ENCODE results near the gene EIF1B. TPM values are rescaled to one million over a fixed set of nuclear protein-coding genes. Genes with fewer than 3 reads are reported as not detected.
A peak's percentile ranks its signal among the peaks of the same experiment; 100 is the strongest.

Gene EIF1B
- total and polyA plus RNA-seq, 2 of the 13 experiments (the other 11 are each of a cell fraction or from before 2014, with no cell fraction given) = 12.7 to 29.1 TPM

GRCh38 chr3:40309925-40310695 is 603 bp downstream of the EIF1B start (continued):
- TF ChIP-seq ZNF639 (CRISPR knock-in tag; conservative IDR thresholded peaks at IDR 0.05) (no peak), REPIN1 (CRISPR knock-in tag; IDR thresholded peaks at IDR 0.05; ENCODE audit: borderline replicate concordance, low read depth) (no peak), NCOA5 (CRISPR knock-in tag; IDR thresholded peaks at IDR 0.05) (no peak), ZNF782 (CRISPR knock-in tag; IDR thresholded peaks at IDR 0.05; ENCODE audit: borderline replicate concordance) (peak; percentile 55; the same call in 1 of the 2 replicates), HCFC1 (IDR thresholded peaks at IDR 0.05; ENCODE audit: low read depth, low read length) (no peak), ZNF772 (CRISPR knock-in tag; IDR thresholded peaks at IDR 0.05) (no peak), YEATS2 (CRISPR knock-in tag; IDR thresholded peaks at IDR 0.05; ENCODE audit: borderline replicate concordance) (no peak), ZNF138 (CRISPR knock-in tag; IDR thresholded peaks at IDR 0.05; ENCODE audit: low read depth) (no peak), CHCHD3 (CRISPR knock-in tag; IDR thresholded peaks at IDR 0.05) (no peak), MED13 (CRISPR knock-in tag; IDR thresholded peaks at IDR 0.05) (no peak), ZNF724P (CRISPR knock-in tag; IDR thresholded peaks at IDR 0.05; ENCODE audit: borderline replicate concordance) (no peak), ZNF20 (CRISPR knock-in tag; IDR thresholded peaks at IDR 0.05) (no peak), RORA (CRISPR knock-in tag; IDR thresholded peaks at IDR 0.05) (no peak), TP53 (CRISPR knock-in tag; conservative IDR thresholded peaks at IDR 0.05) (no peak), BORCS8-MEF2B (CRISPR knock-in tag; IDR thresholded peaks at IDR 0.05) (no peak), FOXC1 (CRISPR knock-in tag; IDR thresholded peaks at IDR 0.05; ENCODE audit: borderline replicate concordance) (no peak; the same call in 1 of the 2 replicates), KLF13 (CRISPR knock-in tag; IDR thresholded peaks at IDR 0.05) (no peak), RCOR2 (CRISPR knock-in tag; IDR thresholded peaks at IDR 0.05) (no peak), HDAC6 (IDR thresholded peaks at IDR 0.05; ENCODE audit: low read depth, low read length) (no peak), SOX6 (IDR thresholded peaks at IDR 0.05) (no peak), SOX6 (CRISPR knock-in tag; IDR thresholded peaks at IDR 0.05) (peak; percentile 9; the same call in 1 of the 2 replicates)
- TF ChIP-seq, protein P1, sequence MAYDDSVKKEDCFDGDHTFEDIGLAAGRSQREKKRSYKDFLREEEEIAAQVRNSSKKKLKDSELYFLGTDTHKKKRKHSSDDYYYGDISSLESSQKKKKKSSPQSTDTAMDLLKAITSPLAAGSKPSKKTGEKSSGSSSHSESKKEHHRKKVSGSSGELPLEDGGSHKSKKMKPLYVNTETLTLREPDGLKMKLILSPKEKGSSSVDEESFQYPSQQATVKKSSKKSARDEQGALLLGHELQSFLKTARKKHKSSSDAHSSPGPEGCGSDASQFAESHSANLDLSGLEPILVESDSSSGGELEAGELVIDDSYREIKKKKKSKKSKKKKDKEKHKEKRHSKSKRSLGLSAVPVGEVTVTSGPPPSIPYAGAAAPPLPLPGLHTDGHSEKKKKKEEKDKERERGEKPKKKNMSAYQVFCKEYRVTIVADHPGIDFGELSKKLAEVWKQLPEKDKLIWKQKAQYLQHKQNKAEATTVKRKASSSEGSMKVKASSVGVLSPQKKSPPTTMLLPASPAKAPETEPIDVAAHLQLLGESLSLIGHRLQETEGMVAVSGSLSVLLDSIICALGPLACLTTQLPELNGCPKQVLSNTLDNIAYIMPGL (CRISPR knock-in tag; IDR thresholded peaks at IDR 0.05; ENCODE audit: borderline replicate concordance in 1 of 2, low read depth in 1 of 2) = peak in 1 of 2 experiments; percentile 58; a peak in 1 of 4 replicates
- TF ChIP-seq, protein P2, sequence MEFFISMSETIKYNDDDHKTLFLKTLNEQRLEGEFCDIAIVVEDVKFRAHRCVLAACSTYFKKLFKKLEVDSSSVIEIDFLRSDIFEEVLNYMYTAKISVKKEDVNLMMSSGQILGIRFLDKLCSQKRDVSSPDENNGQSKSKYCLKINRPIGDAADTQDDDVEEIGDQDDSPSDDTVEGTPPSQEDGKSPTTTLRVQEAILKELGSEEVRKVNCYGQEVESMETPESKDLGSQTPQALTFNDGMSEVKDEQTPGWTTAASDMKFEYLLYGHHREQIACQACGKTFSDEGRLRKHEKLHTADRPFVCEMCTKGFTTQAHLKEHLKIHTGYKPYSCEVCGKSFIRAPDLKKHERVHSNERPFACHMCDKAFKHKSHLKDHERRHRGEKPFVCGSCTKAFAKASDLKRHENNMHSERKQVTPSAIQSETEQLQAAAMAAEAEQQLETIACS (CRISPR knock-in tag; IDR thresholded peaks at IDR 0.05) = no peak
- TF ChIP-seq, protein P3, sequence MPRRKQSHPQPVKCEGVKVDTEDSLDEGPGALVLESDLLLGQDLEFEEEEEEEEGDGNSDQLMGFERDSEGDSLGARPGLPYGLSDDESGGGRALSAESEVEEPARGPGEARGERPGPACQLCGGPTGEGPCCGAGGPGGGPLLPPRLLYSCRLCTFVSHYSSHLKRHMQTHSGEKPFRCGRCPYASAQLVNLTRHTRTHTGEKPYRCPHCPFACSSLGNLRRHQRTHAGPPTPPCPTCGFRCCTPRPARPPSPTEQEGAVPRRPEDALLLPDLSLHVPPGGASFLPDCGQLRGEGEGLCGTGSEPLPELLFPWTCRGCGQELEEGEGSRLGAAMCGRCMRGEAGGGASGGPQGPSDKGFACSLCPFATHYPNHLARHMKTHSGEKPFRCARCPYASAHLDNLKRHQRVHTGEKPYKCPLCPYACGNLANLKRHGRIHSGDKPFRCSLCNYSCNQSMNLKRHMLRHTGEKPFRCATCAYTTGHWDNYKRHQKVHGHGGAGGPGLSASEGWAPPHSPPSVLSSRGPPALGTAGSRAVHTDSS (CRISPR knock-in tag; conservative IDR thresholded peaks at IDR 0.05) = no peak

Measured in HepG2 (cell line).